GM13976 (cell line): Measurements from ENCODE around the gene CHAD.

Source experiments
- DNase-seq: peaks from one replicate; pipeline ENCODE4 v3.0.0; 2012; ENCODE audit warnings: low spot score
- CTCF ChIP-seq: IDR thresholded peaks from 2 replicates; pipeline ENCODE4 v1.5.1; 2012; ENCODE audit warnings: borderline replicate concordance, mild to moderate bottlenecking; ENCODE audit not compliant: insufficient read depth; ENCODE audit errors: extremely low read depth, missing control alignments, control extremely low read depth
- in situ Hi-C: fragments of 300-500 bp; cut with MboI; formaldehyde crosslinking; loops from one replicate; pipeline ENCODE4 v1.12.0; 2022; ENCODE audit warnings: low sequenced_read_pairs, mixed read lengths, inconsistent platforms; ENCODE audit not compliant: unreplicated experiment

The CHAD gene

GRCh38 chr17:50469671-50470305 lies 1.1 kb upstream of the CHAD start:
- in situ Hi-C loops: no loop called here
- no peak for DNase-seq
- no peak for TF ChIP-seq CTCF

DNA sequence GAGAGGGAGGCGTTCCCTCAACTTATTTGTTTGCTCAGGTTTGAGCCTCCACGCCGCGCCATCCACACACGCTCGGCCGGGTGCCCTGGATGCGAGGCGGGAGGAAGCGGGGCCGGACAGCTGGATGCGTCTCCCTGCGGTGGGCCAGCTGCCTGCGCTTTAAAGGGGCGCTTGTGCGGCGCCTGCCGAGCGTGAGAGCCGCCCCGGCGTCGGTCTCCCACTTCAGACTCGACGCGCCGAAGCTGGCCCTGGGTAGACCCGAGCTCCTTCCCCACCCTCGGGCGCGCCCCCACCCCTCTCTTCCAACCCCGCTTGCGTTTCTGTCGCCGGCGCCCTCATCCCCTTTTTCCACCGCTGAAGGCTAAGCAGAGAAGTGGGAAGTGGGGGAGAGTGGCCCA lies 527 bp upstream of the CHAD start:
- no peak for TF ChIP-seq CTCF
- no peak for DNase-seq
- in situ Hi-C loops: no loop called here

DNA sequence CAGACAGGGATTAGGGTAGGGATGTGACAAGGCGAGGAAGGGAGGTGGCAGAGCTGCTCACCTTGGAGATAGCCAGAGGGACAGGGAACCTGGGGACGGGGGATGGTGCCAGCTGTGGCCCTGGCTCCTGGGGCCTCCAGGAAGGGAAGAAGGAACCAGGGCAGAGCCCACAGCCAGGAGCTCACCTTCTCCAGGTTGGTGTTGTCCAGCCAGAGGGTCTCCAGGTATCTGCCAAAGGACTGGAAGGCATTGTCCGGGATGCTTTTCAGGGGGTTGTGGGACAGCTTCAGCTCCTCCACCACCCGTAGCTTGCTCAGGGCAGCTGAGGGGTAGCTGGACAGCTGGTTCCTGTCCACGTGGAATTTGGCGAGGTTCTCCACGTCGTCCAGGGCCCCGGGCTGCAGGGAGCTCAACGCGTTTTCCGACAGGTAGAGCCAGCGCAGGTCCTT lies 801 bp downstream of the CHAD start:
- TF ChIP-seq CTCF: no peak
- peak; percentile 35 for DNase-seq
- in situ Hi-C loops: no loop called here

GRCh38 chr17:50467114-50467854 lies 1.4 kb downstream of the CHAD start:
- peak; percentile 38 for DNase-seq
- TF ChIP-seq CTCF: no peak
- in situ Hi-C loops: no loop called here

GRCh38 chr17:50466371-50467113 lies 2.1 kb downstream of the CHAD start:
- TF ChIP-seq CTCF: no peak
- DNase-seq: peak; percentile 28
- in situ Hi-C loops: no loop called here

GRCh38 chr17:50465635-50466034 lies 3.0 kb downstream of the CHAD start:
- in situ Hi-C loops: no loop called here
- peak; percentile 21 for DNase-seq
- no peak for TF ChIP-seq CTCF
